Kidney epithelial cell (primary cell): ENCODE data around the gene PPP2R2C. TPM values are rescaled to one million over a fixed set of nuclear protein-coding genes. Genes with fewer than 3 reads are reported as not detected.

ENCODE experiments used
- DNase-seq: peaks from one replicate; pipeline ENCODE4 v3.0.0-alpha.2; 2010; ENCODE audit warnings: low read depth
- H3K27me3 ChIP-seq: 2 replicates; pipeline ENCODE4 v1.6.0; 2011; ENCODE audit warnings: low read length; ENCODE audit not compliant: control insufficient read depth, insufficient read depth
- H3K36me3 ChIP-seq: 2 replicates; pipeline ENCODE4 v1.5.1; 2011; ENCODE audit warnings: low read length; ENCODE audit not compliant: control insufficient read depth, insufficient read depth
- H3K4me3 ChIP-seq: 2 replicates; pipeline ENCODE4 v1.5.1; 2011; ENCODE audit warnings: low read depth, mild to moderate bottlenecking, control low read depth, low read length
- total RNA-seq: library from RNA; depleted of rRNA; stranded (reverse); fragments of >200 nt; gene quantifications from 2 replicates; pipeline ENCODE4 v1.2.3, GENCODE V29; 2015
- TF ChIP-seq, protein P1 (sequence below): IDR thresholded peaks from 2 replicates; pipeline ENCODE4 v1.5.1; 2011; ENCODE audit warnings: mild to moderate bottlenecking, moderate library complexity, low read length, control low read depth, inconsistent platforms; ENCODE audit not compliant: insufficient read depth, poor library complexity, severe bottlenecking

Gene PPP2R2C
- total RNA-seq, 1 donor from 2014 or later, result not detected

DNA sequence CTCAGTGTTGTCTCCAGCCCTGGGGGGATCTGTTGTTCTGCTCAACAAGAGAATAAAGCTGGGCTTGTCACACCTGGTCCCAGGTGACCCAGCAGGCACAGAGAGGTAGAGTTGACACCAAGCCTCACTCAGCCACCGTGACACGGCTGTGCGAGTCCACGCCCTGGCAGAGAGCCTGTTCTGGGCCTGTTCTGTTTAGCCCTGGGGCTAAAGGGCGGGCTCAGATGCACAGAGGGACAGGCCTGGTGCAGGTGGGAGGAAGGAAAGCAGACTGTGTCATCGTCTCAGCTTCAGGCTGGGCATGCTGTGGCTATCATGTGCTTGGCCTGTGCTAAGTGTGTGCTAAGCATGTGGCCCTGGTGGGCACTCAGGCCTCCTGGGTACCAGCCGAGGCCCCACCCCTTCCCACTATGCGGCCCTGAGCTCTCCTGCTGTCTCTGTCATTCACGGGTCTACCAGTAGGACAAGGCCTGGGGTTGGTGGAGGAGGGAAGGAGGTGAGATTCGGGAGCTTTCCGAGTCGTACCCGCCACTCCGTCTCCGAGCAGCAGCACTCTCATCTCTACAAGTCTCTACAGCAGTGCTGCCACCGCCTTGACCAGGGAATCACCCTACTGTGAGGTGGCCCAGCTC, 191.9 kb downstream of the PPP2R2C start:
- TF ChIP-seq, protein P1, sequence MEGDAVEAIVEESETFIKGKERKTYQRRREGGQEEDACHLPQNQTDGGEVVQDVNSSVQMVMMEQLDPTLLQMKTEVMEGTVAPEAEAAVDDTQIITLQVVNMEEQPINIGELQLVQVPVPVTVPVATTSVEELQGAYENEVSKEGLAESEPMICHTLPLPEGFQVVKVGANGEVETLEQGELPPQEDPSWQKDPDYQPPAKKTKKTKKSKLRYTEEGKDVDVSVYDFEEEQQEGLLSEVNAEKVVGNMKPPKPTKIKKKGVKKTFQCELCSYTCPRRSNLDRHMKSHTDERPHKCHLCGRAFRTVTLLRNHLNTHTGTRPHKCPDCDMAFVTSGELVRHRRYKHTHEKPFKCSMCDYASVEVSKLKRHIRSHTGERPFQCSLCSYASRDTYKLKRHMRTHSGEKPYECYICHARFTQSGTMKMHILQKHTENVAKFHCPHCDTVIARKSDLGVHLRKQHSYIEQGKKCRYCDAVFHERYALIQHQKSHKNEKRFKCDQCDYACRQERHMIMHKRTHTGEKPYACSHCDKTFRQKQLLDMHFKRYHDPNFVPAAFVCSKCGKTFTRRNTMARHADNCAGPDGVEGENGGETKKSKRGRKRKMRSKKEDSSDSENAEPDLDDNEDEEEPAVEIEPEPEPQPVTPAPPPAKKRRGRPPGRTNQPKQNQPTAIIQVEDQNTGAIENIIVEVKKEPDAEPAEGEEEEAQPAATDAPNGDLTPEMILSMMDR, result no peak
- Histone ChIP-seq H3K27me3 (no peaks in the 10 kb centered on the region), H3K36me3 (peaks cover 2% of the 10 kb centered on the region), H3K4me3 (no peak overlapping the region)
- no peak for DNase-seq

DNA sequence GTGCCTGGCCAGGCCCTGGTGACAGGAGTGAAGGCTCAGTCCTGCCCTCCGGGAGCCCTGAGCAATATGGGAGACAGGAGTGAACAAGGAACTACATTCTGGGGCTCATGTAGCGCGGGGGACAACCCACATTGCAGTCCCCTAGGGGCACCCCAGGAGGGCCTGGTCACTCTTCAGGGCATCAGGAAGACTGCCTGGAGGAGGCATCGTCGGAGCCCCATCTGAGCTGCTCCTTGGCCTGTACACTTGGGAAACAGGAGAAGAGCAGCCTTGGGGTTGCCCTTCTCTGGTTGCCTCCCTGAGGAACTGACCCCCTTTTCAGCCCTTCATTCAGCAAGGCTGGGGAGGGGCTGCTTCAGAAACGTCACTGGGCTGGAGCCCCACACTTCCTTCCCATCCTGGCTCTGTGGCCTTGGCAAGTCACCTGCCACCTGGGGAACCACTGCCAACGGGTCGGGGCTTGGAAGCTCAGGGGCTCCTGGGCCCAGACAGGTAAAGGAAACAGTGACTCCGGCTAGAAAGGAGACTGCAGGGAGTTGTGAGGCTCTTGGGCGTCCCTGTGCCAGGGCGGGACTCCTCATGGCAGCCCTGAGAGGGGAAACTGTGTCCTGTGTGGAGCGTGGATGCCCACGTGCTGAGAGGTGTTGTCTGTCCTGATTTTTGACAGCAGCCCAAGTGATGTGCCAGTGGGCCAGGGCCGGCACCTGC, 192.7 kb downstream of the PPP2R2C start:
- no peak for DNase-seq
- H3K36me3 ChIP-seq, result peaks cover 2% of the 10 kb centered on the region
- H3K27me3 ChIP-seq, result no peaks in the 10 kb centered on the region
- TF ChIP-seq, protein P1, result no peak
- no peak overlapping the region for H3K4me3 ChIP-seq

DNA sequence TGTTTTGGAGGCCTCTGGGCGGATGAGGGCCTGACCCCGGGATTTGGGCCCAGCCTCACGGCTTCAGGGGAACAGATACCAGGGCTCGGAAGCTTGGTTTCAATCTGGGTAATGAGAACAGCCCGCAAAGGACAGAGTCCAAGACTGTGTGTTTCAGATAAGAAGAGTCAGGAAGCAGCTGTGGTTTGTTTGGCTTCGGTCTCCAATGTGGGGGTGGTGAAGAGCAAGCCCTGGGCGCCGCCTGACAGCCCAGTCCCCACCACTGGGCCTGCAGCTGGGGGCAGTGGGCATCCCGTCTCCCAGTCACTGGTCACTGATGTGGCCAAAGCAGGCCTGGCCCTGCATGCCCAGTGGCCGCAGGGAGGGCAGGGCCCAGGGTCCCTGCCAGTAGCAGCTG, 193.6 kb downstream of the PPP2R2C start:
- Histone ChIP-seq H3K4me3 (no peak overlapping the region), H3K27me3 (no peaks in the 10 kb centered on the region), H3K36me3 (peaks cover 2% of the 10 kb centered on the region)
- no peak for DNase-seq
- TF ChIP-seq, protein P1, result no peak

DNA sequence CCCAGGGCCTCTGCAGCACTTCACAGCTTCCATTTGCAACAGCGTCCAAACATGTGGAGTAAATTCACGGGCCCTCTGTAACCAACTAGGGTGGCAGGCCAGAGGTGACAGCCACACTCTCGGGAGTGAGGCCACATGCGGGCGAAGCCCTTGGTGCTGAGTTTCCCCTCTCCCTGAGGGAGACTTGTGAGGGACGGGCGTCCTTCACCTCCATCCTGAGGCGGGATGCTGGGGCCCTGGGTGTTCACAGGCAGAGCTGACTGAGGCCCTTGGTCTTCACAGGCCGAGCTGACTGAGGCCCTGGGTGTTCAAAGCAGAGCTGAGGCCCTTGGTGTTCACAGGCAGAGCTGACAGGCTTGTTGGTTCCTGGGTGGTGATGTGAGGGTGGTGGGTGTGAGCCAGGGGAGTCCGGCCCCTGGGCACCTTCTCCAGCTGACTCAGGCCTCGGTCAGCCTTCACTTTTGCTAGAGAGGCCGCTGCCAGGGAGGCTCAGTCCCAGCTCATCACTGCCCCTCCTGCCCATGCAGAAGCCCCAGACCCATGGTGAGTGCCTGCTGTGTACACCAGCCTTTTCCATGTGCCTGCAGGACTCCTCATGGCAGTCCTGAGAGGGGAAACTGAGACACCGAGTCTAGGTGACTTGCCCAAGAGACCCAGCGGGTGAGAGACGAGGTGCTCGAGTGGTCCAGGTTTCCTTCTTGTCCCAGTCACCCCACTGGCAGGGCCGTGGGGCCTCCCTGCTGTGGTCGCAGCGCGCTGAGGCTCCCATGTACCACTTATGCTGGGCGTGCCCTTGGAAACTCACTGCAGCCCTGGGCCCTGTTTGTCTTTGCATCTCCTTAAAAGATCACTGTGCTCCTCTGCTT, 194.2 kb downstream of the PPP2R2C start:
- DNase-seq, result no peak
- Histone ChIP-seq H3K4me3 (no peak overlapping the region), H3K36me3 (peaks cover 2% of the 10 kb centered on the region), H3K27me3 (no peaks in the 10 kb centered on the region)
- TF ChIP-seq, protein P1, result no peak

DNA sequence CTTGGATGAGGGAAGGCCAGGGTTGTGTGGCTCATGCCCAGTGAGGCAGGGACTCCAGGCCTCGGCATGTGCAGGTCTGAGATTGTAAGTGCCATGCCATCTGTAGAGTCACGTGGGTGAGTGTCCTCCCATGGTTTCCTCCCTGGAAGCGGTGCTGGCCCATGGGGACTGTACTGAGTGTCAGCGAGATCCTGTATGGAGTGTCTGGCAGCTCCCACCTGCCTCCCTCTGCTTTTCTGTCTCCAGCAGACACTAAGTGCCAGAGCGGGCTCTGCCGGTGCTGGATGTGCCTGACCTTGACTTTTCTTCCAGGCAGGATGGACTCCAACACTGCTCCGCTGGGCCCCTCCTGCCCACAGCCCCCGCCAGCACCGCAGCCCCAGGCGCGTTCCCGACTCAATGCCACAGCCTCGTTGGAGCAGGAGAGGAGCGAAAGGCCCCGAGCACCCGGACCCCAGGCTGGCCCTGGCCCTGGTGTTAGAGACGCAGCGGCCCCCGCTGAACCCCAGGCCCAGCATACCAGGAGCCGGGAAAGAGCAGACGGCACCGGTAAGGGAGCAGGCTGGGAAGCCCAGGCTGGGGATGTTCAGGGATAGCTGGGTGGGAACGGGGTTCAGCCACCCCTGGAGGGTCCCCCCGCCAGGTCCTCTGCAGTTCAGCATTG, 195.1 kb downstream of the PPP2R2C start:
- TF ChIP-seq, protein P1, result no peak
- H3K4me3 ChIP-seq, result no peak overlapping the region

More for the DNA sequence above, 195.1 kb downstream of the PPP2R2C start:
- peaks cover 2% of the 10 kb centered on the region for H3K36me3 ChIP-seq
- no peak for DNase-seq
- H3K27me3 ChIP-seq, result no peaks in the 10 kb centered on the region
